ENCODE measurements around the gene EHD4.

Gene EHD4

GRCh38 chr15:41942886-41943285, 29.5 kb downstream of the EHD4 start:
- no peak for DNase-seq (ENCODE audit: low spot score)
- H3K4me2 ChIP-seq (ENCODE audit: insufficient read depth, low read length, poor library complexity, severe bottlenecking): no peak overlapping the region
- no peak overlapping the region for H2AFZ ChIP-seq (ENCODE audit: low read length)
- peaks cover 17 to 50% of the 10 kb centered on the region in 2 donors for H3K4me1 ChIP-seq (ENCODE audit: control insufficient read depth in 2 of 2, insufficient read depth in 1 of 2, low read depth in 1 of 2, low read length in 2 of 2)
- no peak overlapping the region for H3K4ac ChIP-seq (ENCODE audit: low read length)
- H3K9me3 ChIP-seq (replicated peaks in 1 of 2; ENCODE audit: control insufficient read depth in 2 of 2, insufficient read depth in 1 of 2, low read depth in 1 of 2, low read length in 2 of 2): no peaks in the 10 kb centered on the region
- H2BK120ac ChIP-seq (ENCODE audit: low read depth, low read length): no peak overlapping the region
- WGBS, 2 donors (ENCODE audit: extremely low coverage in 2 of 2, insufficient read length in 2 of 2, insufficient replicate concordance in 1 of 2): no CpG with 5 or more reads among the region's 7 CpGs
- no peak overlapping the region for H3K14ac ChIP-seq (ENCODE audit: low read length)
- H2BK5ac ChIP-seq (ENCODE audit: low read length): no peak overlapping the region
- peak overlapping the region; percentile 55 for H3K18ac ChIP-seq (ENCODE audit: low read length)
- peaks cover 0 to 2% of the 10 kb centered on the region in 2 donors for H3K36me3 ChIP-seq (replicated peaks in 1 of 2; ENCODE audit: control insufficient read depth in 2 of 2, insufficient read depth in 2 of 2, low read length in 2 of 2)
- H2BK15ac ChIP-seq (ENCODE audit: low read length): no peak overlapping the region
- no peak overlapping the region for H4K8ac ChIP-seq (ENCODE audit: low read depth, low read length)
- H3K27me3 ChIP-seq (ENCODE audit: control insufficient read depth in 3 of 3, insufficient read depth in 3 of 3, low read depth in 1 of 3, low read length in 3 of 3): no peaks in the 10 kb centered on the region
- H3K23ac ChIP-seq (ENCODE audit: low read depth, low read length, poor library complexity): no peak overlapping the region
- no peak overlapping the region for H3K4me3 ChIP-seq (ENCODE audit: low read length in 2 of 2)
- H3K79me1 ChIP-seq (ENCODE audit: low read depth, low read length): no peaks in the 10 kb centered on the region
- no peak overlapping the region for H3K27ac ChIP-seq (replicated peaks; ENCODE audit: low read length)
- H4K91ac ChIP-seq (ENCODE audit: low read depth, low read length, poor library complexity): no peak overlapping the region
- peak overlapping the region; percentile 77 for H2AK5ac ChIP-seq (ENCODE audit: low read depth, low read length)
- H2BK12ac ChIP-seq (ENCODE audit: low read length): peak overlapping the region; percentile 64
- H3K9ac ChIP-seq (ENCODE audit: low read depth, low read length, poor library complexity): no peak overlapping the region

DNA sequence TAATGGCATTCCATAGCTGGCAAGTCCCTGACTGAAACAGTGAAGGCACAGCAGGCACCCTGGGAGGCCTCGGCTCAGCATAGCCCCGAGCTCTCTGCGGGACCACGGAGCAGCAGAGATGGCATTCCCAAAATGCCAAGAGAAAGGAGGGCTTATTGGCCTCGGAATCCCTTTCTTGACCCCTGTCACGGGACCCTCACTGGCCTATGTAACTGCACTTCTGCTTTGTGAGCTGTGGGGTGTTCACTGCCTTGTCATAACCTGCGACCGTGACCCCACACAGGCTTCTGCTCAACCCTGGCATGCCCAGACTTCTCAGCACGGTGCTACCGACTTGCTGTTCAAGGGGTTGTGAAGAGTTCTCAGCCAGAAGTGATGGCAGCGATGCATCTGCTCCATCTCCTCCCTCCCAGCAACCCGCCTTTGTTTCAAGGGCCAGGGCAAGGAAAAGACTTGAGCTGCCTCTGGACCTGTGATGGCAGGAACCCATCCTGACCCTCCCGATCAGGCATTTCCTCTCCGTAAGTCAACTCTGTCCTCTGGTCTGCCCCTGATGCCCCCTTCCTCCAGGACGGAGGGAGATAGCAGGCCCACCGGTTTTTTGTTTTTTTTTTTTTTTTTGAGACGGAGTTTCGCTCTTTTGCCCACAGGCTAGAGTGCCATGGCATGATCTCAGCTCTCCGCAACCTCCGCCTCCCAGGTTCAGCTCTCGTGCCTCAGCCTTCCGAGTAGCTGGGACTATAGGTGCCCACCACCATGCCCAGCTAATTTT, 30.5 kb downstream of the EHD4 start:
- Histone ChIP-seq H3K23ac (ENCODE audit: low read depth, low read length, poor library complexity) (no peak overlapping the region), H2AK5ac (ENCODE audit: low read depth, low read length) (peak overlapping the region; percentile 28), H2BK15ac (ENCODE audit: low read length) (no peak overlapping the region), H2AFZ (ENCODE audit: low read length) (no peak overlapping the region), H3K36me3 (replicated peaks in 1 of 2; ENCODE audit: control insufficient read depth in 2 of 2, insufficient read depth in 2 of 2, low read length in 2 of 2) (peaks cover 0 to 2% of the 10 kb centered on the region in 2 donors), H4K91ac (ENCODE audit: low read depth, low read length, poor library complexity) (no peak overlapping the region), H2BK5ac (ENCODE audit: low read length) (no peak overlapping the region), H3K14ac (ENCODE audit: low read length) (no peak overlapping the region), H3K4me2 (ENCODE audit: insufficient read depth, low read length, poor library complexity, severe bottlenecking) (no peak overlapping the region), H3K27me3 (ENCODE audit: control insufficient read depth in 3 of 3, insufficient read depth in 3 of 3, low read depth in 1 of 3, low read length in 3 of 3) (no peaks in the 10 kb centered on the region), H3K9me3 (replicated peaks in 1 of 2; ENCODE audit: control insufficient read depth in 2 of 2, insufficient read depth in 1 of 2, low read depth in 1 of 2, low read length in 2 of 2) (no peaks in the 10 kb centered on the region), H3K27ac (replicated peaks; ENCODE audit: low read length) (peak overlapping the region; percentile 66), H2BK120ac (ENCODE audit: low read depth, low read length) (no peak overlapping the region), H4K8ac (ENCODE audit: low read depth, low read length) (no peak overlapping the region), H3K9ac (ENCODE audit: low read depth, low read length, poor library complexity) (no peak overlapping the region), H3K79me1 (ENCODE audit: low read depth, low read length) (no peaks in the 10 kb centered on the region), H3K18ac (ENCODE audit: low read length) (peak overlapping the region; percentile 33), H3K4me1 (ENCODE audit: control insufficient read depth in 2 of 2, insufficient read depth in 1 of 2, low read depth in 1 of 2, low read length in 2 of 2) (peaks cover 17 to 54% of the 10 kb centered on the region in 2 donors), H2BK12ac (ENCODE audit: low read length) (no peak overlapping the region), H3K4me3 (ENCODE audit: low read length in 2 of 2) (no peak overlapping the region), H3K4ac (ENCODE audit: low read length) (no peak overlapping the region)
- DNase-seq (ENCODE audit: low spot score): peak; percentile 49
- WGBS, 2 donors (ENCODE audit: extremely low coverage in 2 of 2, insufficient read length in 2 of 2, insufficient replicate concordance in 1 of 2): no CpG with 5 or more reads among the region's 22 CpGs

DNA sequence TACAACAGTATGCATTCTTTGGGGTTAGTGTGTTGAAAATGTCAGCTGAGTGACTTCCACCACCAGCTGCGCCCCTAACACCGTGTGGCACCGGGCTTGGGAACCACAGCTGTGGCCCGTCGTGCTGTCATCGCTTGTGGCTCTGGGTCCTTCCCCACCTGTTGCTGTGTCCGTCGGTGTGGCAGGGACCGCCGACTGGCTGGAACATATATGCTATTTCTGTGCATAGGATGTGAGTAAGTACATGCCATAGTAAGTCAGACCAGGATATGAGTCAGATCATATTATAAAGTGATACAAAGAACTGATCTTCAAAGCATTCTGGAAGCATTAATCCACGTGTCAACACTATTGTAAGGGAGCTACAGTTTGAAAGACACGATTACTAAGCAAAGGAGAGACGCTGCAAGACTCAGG, 31.9 kb downstream of the EHD4 start:
- WGBS, 2 donors (ENCODE audit: extremely low coverage in 2 of 2, insufficient read length in 2 of 2, insufficient replicate concordance in 1 of 2): no CpG with 5 or more reads among the region's 13 CpGs
- H4K91ac ChIP-seq (ENCODE audit: low read depth, low read length, poor library complexity): peak overlapping the region; percentile 7
- no peak overlapping the region for H2AK5ac ChIP-seq (ENCODE audit: low read depth, low read length)
- H2BK12ac ChIP-seq (ENCODE audit: low read length): no peak overlapping the region
- no peak overlapping the region for H2BK5ac ChIP-seq (ENCODE audit: low read length)
- H3K36me3 ChIP-seq (replicated peaks in 1 of 2; ENCODE audit: control insufficient read depth in 2 of 2, insufficient read depth in 2 of 2, low read length in 2 of 2): peaks cover 0 to 2% of the 10 kb centered on the region in 2 donors
- no peak overlapping the region for H2BK15ac ChIP-seq (ENCODE audit: low read length)
- no peak overlapping the region for H3K4me2 ChIP-seq (ENCODE audit: insufficient read depth, low read length, poor library complexity, severe bottlenecking)
- peak overlapping the region; percentile 61 for H3K18ac ChIP-seq (ENCODE audit: low read length)
- no peak overlapping the region for H3K4ac ChIP-seq (ENCODE audit: low read length)
- H2BK120ac ChIP-seq (ENCODE audit: low read depth, low read length): no peak overlapping the region
- no peak for DNase-seq (ENCODE audit: low spot score)
- no peak overlapping the region for H2AFZ ChIP-seq (ENCODE audit: low read length)
- no peaks in the 10 kb centered on the region for H3K9me3 ChIP-seq (replicated peaks in 1 of 2; ENCODE audit: control insufficient read depth in 2 of 2, insufficient read depth in 1 of 2, low read depth in 1 of 2, low read length in 2 of 2)
- H3K23ac ChIP-seq (ENCODE audit: low read depth, low read length, poor library complexity): no peak overlapping the region
- no peak overlapping the region for H3K4me3 ChIP-seq (ENCODE audit: low read length in 2 of 2)
- no peaks in the 10 kb centered on the region for H3K27me3 ChIP-seq (ENCODE audit: control insufficient read depth in 3 of 3, insufficient read depth in 3 of 3, low read depth in 1 of 3, low read length in 3 of 3)
- H3K79me1 ChIP-seq (ENCODE audit: low read depth, low read length): no peaks in the 10 kb centered on the region
- H3K27ac ChIP-seq (replicated peaks; ENCODE audit: low read length): peak overlapping the region; percentile 31
- no peak overlapping the region for H3K9ac ChIP-seq (ENCODE audit: low read depth, low read length, poor library complexity)
- H3K14ac ChIP-seq (ENCODE audit: low read length): no peak overlapping the region
- H4K8ac ChIP-seq (ENCODE audit: low read depth, low read length): no peak overlapping the region
- H3K4me1 ChIP-seq (ENCODE audit: control insufficient read depth in 2 of 2, insufficient read depth in 1 of 2, low read depth in 1 of 2, low read length in 2 of 2): peaks cover 17 to 48% of the 10 kb centered on the region in 2 donors

- Histone ChIP-seq H3K23ac (ENCODE audit: low read depth, low read length, poor library complexity) (no peak overlapping the region), H3K14ac (ENCODE audit: low read length) (no peak overlapping the region), H3K4me3 (ENCODE audit: low read length in 2 of 2) (no peak overlapping the region), H2BK15ac (ENCODE audit: low read length) (no peak overlapping the region), H2BK5ac (ENCODE audit: low read length) (no peak overlapping the region), H3K27me3 (ENCODE audit: control insufficient read depth in 3 of 3, insufficient read depth in 3 of 3, low read depth in 1 of 3, low read length in 3 of 3) (no peaks in the 10 kb centered on the region), H3K27ac (replicated peaks; ENCODE audit: low read length) (peak overlapping the region; percentile 31), H2AK5ac (ENCODE audit: low read depth, low read length) (no peak overlapping the region), H3K4me2 (ENCODE audit: insufficient read depth, low read length, poor library complexity, severe bottlenecking) (no peak overlapping the region), H3K4me1 (ENCODE audit: control insufficient read depth in 2 of 2, insufficient read depth in 1 of 2, low read depth in 1 of 2, low read length in 2 of 2) (peaks cover 14 to 44% of the 10 kb centered on the region in 2 donors), H2BK12ac (ENCODE audit: low read length) (no peak overlapping the region), H2BK120ac (ENCODE audit: low read depth, low read length) (no peak overlapping the region), H3K18ac (ENCODE audit: low read length) (no peak overlapping the region), H3K4ac (ENCODE audit: low read length) (no peak overlapping the region), H3K9me3 (replicated peaks in 1 of 2; ENCODE audit: control insufficient read depth in 2 of 2, insufficient read depth in 1 of 2, low read depth in 1 of 2, low read length in 2 of 2) (no peaks in the 10 kb centered on the region), H3K9ac (ENCODE audit: low read depth, low read length, poor library complexity) (no peak overlapping the region), H2AFZ (ENCODE audit: low read length) (no peak overlapping the region), H3K36me3 (replicated peaks in 1 of 2; ENCODE audit: control insufficient read depth in 2 of 2, insufficient read depth in 2 of 2, low read length in 2 of 2) (peaks cover 0 to 2% of the 10 kb centered on the region in 2 donors), H3K79me1 (ENCODE audit: low read depth, low read length) (no peaks in the 10 kb centered on the region), H4K8ac (ENCODE audit: low read depth, low read length) (no peak overlapping the region), H4K91ac (ENCODE audit: low read depth, low read length, poor library complexity) (peak overlapping the region; percentile 7)
- DNase-seq (ENCODE audit: low spot score): no peak
- WGBS, 2 donors (ENCODE audit: extremely low coverage in 2 of 2, insufficient read length in 2 of 2, insufficient replicate concordance in 1 of 2): no CpG with 5 or more reads among the region's 9 CpGs
Observed at GRCh38 chr15:41939986-41940385, 32.4 kb downstream of the EHD4 start.

All from neuronal stem cell (in vitro differentiated cells).